Astrocyte (in vitro differentiated cells and primary cell): Measurements from ENCODE around the gene PPIF.

Experiments
- EZH2 ChIP-seq: IDR thresholded peaks from 2 replicates; pipeline ENCODE4 v1.6.1; 2012; ENCODE audit warnings: mild to moderate bottlenecking, low read length, inconsistent platforms; ENCODE audit not compliant: insufficient read depth
- TF ChIP-seq, protein P1 (sequence below): IDR thresholded peaks from 2 replicates; pipeline ENCODE4 v1.5.1; 2011; ENCODE audit warnings: low read depth, mild to moderate bottlenecking, inconsistent platforms, low read length, moderate library complexity; ENCODE audit not compliant: insufficient read depth

DNA sequence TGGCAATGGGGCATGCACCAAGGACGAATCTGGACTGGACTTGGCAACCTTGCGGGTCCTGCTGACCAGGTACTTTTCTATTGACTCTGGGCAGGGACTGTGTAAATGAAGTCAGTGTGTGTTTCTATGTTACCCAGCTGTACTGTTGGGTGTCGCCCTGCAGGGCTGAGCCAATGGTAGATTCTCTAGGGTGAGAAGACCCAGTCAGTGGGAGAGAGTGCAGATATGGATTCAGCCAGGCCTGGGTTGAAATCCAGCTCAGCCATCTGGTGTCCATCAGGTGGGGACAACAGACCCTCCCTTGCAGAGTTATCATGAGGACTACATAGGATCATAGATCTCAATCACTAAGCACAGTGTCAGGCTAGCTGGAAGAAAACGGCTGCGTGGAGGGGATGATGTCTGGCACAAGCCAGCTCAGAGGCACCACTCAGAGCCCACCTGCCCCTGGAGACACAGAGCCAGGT is 4.9 kb upstream of the PPIF start:
- TF ChIP-seq, protein P1, sequence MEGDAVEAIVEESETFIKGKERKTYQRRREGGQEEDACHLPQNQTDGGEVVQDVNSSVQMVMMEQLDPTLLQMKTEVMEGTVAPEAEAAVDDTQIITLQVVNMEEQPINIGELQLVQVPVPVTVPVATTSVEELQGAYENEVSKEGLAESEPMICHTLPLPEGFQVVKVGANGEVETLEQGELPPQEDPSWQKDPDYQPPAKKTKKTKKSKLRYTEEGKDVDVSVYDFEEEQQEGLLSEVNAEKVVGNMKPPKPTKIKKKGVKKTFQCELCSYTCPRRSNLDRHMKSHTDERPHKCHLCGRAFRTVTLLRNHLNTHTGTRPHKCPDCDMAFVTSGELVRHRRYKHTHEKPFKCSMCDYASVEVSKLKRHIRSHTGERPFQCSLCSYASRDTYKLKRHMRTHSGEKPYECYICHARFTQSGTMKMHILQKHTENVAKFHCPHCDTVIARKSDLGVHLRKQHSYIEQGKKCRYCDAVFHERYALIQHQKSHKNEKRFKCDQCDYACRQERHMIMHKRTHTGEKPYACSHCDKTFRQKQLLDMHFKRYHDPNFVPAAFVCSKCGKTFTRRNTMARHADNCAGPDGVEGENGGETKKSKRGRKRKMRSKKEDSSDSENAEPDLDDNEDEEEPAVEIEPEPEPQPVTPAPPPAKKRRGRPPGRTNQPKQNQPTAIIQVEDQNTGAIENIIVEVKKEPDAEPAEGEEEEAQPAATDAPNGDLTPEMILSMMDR: no peak
- no peak for TF ChIP-seq EZH2
